ENCODE data around the gene GPR61. TPM values are rescaled to one million over a fixed set of nuclear protein-coding genes. Genes with fewer than 3 reads are reported as not detected.

GPR61 gene
- total and polyA plus RNA-seq, 9 of the 15 experiments (the other 6 are each of a cell fraction or from before 2014, with no cell fraction given): 0.04 to 1.1 (median 0.25) TPM; not detected in 4

- POLR2A ChIA-PET: interaction anchor here (0.6 to 5.0 kb wide), 6 partner anchors 9 to 956 kb away, joined by 3 to 24 read pairs (median 6); partner anchors contain the start of gene CYB561D1
These were observed 30.8 kb upstream of the GPR61 start for GRCh38 chr1:109508873-109509175.

More at GRCh38 chr1:109508873-109509175, 30.8 kb upstream of the GPR61 start:
- Histone ChIP-seq H3K4me1 (replicated peaks in 1 of 2; ENCODE audit: control insufficient read depth in 2 of 2, insufficient read depth in 2 of 2, low read length in 2 of 2) (peaks cover 5 to 21% of the 10 kb centered on the region in 2 experiments), H3K27me3 (ENCODE audit: control insufficient read depth in 2 of 2, insufficient read depth in 2 of 2, low read length in 2 of 2) (peaks cover 13 to 45% of the 10 kb centered on the region in 2 experiments), H4K20me1 (replicated peaks; ENCODE audit: control insufficient read depth, insufficient read depth, low read length) (peaks cover 8% of the 10 kb centered on the region; the same call in 1 of the 2 replicates), H3K4me3 (peak overlapping the region; percentile 48; the same call in 1 of the 2 replicates), H3K9me3 (replicated peaks; ENCODE audit: control insufficient read depth, insufficient read depth, low read depth, low read length) (no peaks in the 10 kb centered on the region), H3K36me3 (ENCODE audit: control insufficient read depth, insufficient read depth, low read length) (no peaks in the 10 kb centered on the region), H2AFZ (ENCODE audit: low read depth, low read length) (no peak overlapping the region), H3K9me1 (ENCODE audit: control insufficient read depth, insufficient read depth, low read length) (no peaks in the 10 kb centered on the region), H3K27ac (ENCODE audit: extremely low read depth, low read depth, low read length) (no peak overlapping the region), H3K9ac (ENCODE audit: insufficient read depth in 1 of 2, low read depth in 2 of 2, low read length in 2 of 2) (peak overlapping the region in 1 of 2 experiments; percentile 87; a peak in 2 of 4 replicates), H3K79me2 (ENCODE audit: control insufficient read depth, insufficient read depth, low read length) (no peaks in the 10 kb centered on the region), H3K4me2 (ENCODE audit: insufficient read depth, low read length) (peak overlapping the region; percentile 90; the same call in 1 of the 2 replicates)
- ATAC-seq (no peak; the same call in 2 of the 3 replicates), DNase-seq (ENCODE audit: extremely low read depth in 1 of 4, low spot score in 3 of 4) (no peak), FAIRE-seq (no peak)
- CTCF ChIA-PET (ENCODE audit: low intra/inter-chr PET ratio): no interaction called here
- no peak for TF ChIP-seq TCF7 (IDR thresholded peaks at IDR 0.05; ENCODE audit: borderline replicate concordance)
- TF ChIP-seq ZNF507 (tag; conservative IDR thresholded peaks at IDR 0.05): no peak
- TF ChIP-seq STAT6 (CRISPR knock-in tag; IDR thresholded peaks at IDR 0.05): no peak
- no peak for TF ChIP-seq EHMT2 (IDR thresholded peaks at IDR 0.05)
- no peak for TF ChIP-seq POLR3A (IDR thresholded peaks at IDR 0.05; ENCODE audit: borderline replicate concordance, extremely low read depth, insufficient read depth, insufficient read length)
- TF ChIP-seq GATAD2B (IDR thresholded peaks at IDR 0.05; ENCODE audit: borderline replicate concordance): no peak
- no peak for TF ChIP-seq SIN3A (IDR thresholded peaks at IDR 0.05; ENCODE audit: borderline replicate concordance in 2 of 2, control insufficient read depth in 1 of 2, low read depth in 2 of 2, low read length in 2 of 2)
- 46% methylated on average over 7 of the region's 7 CpGs for WGBS (ENCODE audit: insufficient coverage, low coverage, missing lambda C conversion rate)
- intact Hi-C loops (cut with micrococcal nuclease): no loop called here
- BruUV-seq (replicated peaks): no TSS peak
- in situ Hi-C loops (cut with MboI): no loop called here

Measured in K562 (cell line).